NT2/D1 (cell line): ENCODE measurements around the gene GRPR.

ENCODE experiments used
- SUZ12 ChIP-seq: IDR thresholded peaks from 2 replicates; pipeline ENCODE4 v1.6.1; 2011; ENCODE audit not compliant: insufficient read length, insufficient read depth; ENCODE audit errors: extremely low read depth
- YY1 ChIP-seq: IDR thresholded peaks from 2 replicates; pipeline ENCODE4 v1.6.1; 2011; ENCODE audit not compliant: insufficient read length, insufficient read depth
- ZNF274 ChIP-seq: IDR thresholded peaks from 2 replicates; pipeline ENCODE4 v1.6.1; 2011; ENCODE audit warnings: mild to moderate bottlenecking, low read depth, low read length

- TF ChIP-seq YY1 (no peak), SUZ12 (no peak), ZNF274 (no peak)
These were observed 76.0 kb downstream of the GRPR start for GRCh38 chrX:16199343-16199742.
